Measurements from ENCODE around the gene PPFIA2. TPM values are rescaled to one million over a fixed set of nuclear protein-coding genes. Genes with fewer than 3 reads are reported as not detected.

PPFIA2 gene
- total RNA-seq, 1 donor from 2014 or later: 0.59 TPM

DNA sequence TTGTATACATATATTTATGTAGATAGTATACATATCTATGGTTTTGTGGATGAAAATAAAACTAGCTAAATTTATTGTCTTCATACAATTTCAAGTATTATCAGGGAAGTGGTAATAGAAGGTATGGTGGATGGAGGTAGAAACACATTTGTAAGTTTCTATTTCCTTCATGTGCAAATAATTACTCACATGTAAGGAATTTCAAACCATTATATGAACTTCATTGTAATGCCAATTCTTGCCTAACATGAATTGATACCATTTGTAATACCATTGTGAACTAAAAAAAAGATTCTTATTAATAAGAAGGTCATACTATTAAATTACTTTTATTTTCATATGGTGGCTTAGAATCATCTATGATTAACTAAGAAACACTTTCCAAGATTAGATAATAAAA lies 20.1 kb upstream of the PPFIA2 start:
- no peak overlapping the region for H3K4me2 ChIP-seq (ENCODE audit: low read length)
- no peaks in the 10 kb centered on the region for H3K27me3 ChIP-seq (ENCODE audit: insufficient read depth, low read length)
- no peak overlapping the region for H2AFZ ChIP-seq (ENCODE audit: low read depth, low read length)
- H3K79me2 ChIP-seq (ENCODE audit: insufficient read depth, low read length): no peaks in the 10 kb centered on the region
- Mint-ChIP-seq H3K4me1 (ENCODE audit: low read depth, unreplicated experiment) (no peaks in the 10 kb centered on the region), H3K27me3 (ENCODE audit: low read depth, unreplicated experiment) (no peaks in the 10 kb centered on the region), H3K36me3 (ENCODE audit: low read depth, unreplicated experiment) (no peaks in the 10 kb centered on the region), H3K27ac (ENCODE audit: unreplicated experiment) (no peak overlapping the region), H3K4me3 (ENCODE audit: unreplicated experiment) (no peak overlapping the region), H3K9me3 (ENCODE audit: unreplicated experiment) (no peaks in the 10 kb centered on the region)
- no peak for TF ChIP-seq EZH2 (IDR thresholded peaks at IDR 0.05; ENCODE audit: insufficient read depth, low read length)
- no peak for TF ChIP-seq CTCF (IDR thresholded peaks at IDR 0.05; ENCODE audit: insufficient read depth, low read depth, low read length)
- no peak for FAIRE-seq
- no peaks in the 10 kb centered on the region for H3K36me3 ChIP-seq (ENCODE audit: insufficient read depth, low read length)
- H3K27ac ChIP-seq (ENCODE audit: low read depth, low read length): no peak overlapping the region
- no peak overlapping the region for H3K9ac ChIP-seq (ENCODE audit: low read length)
- H3K4me3 ChIP-seq (ENCODE audit: insufficient read depth, low read depth, low read length): no peak overlapping the region
- DNase-seq (ENCODE audit: low read depth): no peak
- H3K9me3 ChIP-seq (ENCODE audit: insufficient read depth, low read depth, low read length): no peaks in the 10 kb centered on the region
- H4K20me1 ChIP-seq (ENCODE audit: insufficient read depth, low read length): no peaks in the 10 kb centered on the region
- H3K4me1 ChIP-seq (ENCODE audit: insufficient read depth, low read length): no peaks in the 10 kb centered on the region

DNA sequence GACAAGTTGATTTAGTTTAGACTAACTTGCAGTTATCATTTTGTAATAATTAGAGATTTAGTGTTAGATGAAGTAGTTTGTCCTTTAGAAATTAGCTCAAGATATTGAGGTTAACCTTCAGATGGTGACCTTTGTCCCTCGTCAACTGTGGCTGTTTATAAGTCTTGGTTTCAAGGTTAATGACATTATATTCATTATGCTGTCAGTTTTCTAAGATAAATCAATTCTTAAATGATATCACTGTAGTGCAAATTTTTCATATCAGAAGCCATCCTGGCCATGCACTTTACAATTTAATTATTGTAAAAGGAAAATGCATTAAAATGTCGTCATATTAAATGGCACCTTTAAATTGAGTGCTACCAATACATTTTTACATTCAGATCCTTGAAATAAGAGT lies 19.6 kb upstream of the PPFIA2 start:
- Histone ChIP-seq H3K4me3 (ENCODE audit: insufficient read depth, low read depth, low read length) (no peak overlapping the region), H3K27me3 (ENCODE audit: insufficient read depth, low read length) (no peaks in the 10 kb centered on the region), H4K20me1 (ENCODE audit: insufficient read depth, low read length) (no peaks in the 10 kb centered on the region), H3K36me3 (ENCODE audit: insufficient read depth, low read length) (no peaks in the 10 kb centered on the region), H3K4me1 (ENCODE audit: insufficient read depth, low read length) (no peaks in the 10 kb centered on the region), H3K4me2 (ENCODE audit: low read length) (no peak overlapping the region), H3K79me2 (ENCODE audit: insufficient read depth, low read length) (no peaks in the 10 kb centered on the region), H3K9me3 (ENCODE audit: insufficient read depth, low read depth, low read length) (no peaks in the 10 kb centered on the region), H2AFZ (ENCODE audit: low read depth, low read length) (no peak overlapping the region), H3K9ac (ENCODE audit: low read length) (no peak overlapping the region), H3K27ac (ENCODE audit: low read depth, low read length) (no peak overlapping the region)
- Mint-ChIP-seq H3K27me3 (ENCODE audit: low read depth, unreplicated experiment) (no peaks in the 10 kb centered on the region), H3K4me3 (ENCODE audit: unreplicated experiment) (no peak overlapping the region), H3K4me1 (ENCODE audit: low read depth, unreplicated experiment) (no peaks in the 10 kb centered on the region), H3K27ac (ENCODE audit: unreplicated experiment) (no peak overlapping the region), H3K36me3 (ENCODE audit: low read depth, unreplicated experiment) (no peaks in the 10 kb centered on the region), H3K9me3 (ENCODE audit: unreplicated experiment) (no peaks in the 10 kb centered on the region)
- no peak for DNase-seq (ENCODE audit: low read depth)
- FAIRE-seq: no peak
- TF ChIP-seq EZH2 (IDR thresholded peaks at IDR 0.05; ENCODE audit: insufficient read depth, low read length) (no peak), CTCF (IDR thresholded peaks at IDR 0.05; ENCODE audit: insufficient read depth, low read depth, low read length) (no peak)

GRCh38 chr12:81758421-81759189 lies 545 bp downstream of the PPFIA2 start:
- H3K36me3 Mint-ChIP-seq (ENCODE audit: low read depth, unreplicated experiment): no peaks in the 10 kb centered on the region
- H3K4me3 Mint-ChIP-seq (ENCODE audit: unreplicated experiment): peak overlapping the region; percentile 86
- H3K4me1 Mint-ChIP-seq (ENCODE audit: low read depth, unreplicated experiment): peaks cover 2% of the 10 kb centered on the region
- Histone ChIP-seq H3K36me3 (ENCODE audit: insufficient read depth, low read length) (no peaks in the 10 kb centered on the region), H3K9ac (ENCODE audit: low read length) (peak overlapping the region; percentile 79), H2AFZ (ENCODE audit: low read depth, low read length) (peak overlapping the region; percentile 98), H3K4me1 (ENCODE audit: insufficient read depth, low read length) (peaks cover 5% of the 10 kb centered on the region), H3K9me3 (ENCODE audit: insufficient read depth, low read depth, low read length) (no peaks in the 10 kb centered on the region), H3K79me2 (ENCODE audit: insufficient read depth, low read length) (no peaks in the 10 kb centered on the region), H3K27me3 (ENCODE audit: insufficient read depth, low read length) (peaks cover 3% of the 10 kb centered on the region), H4K20me1 (ENCODE audit: insufficient read depth, low read length) (no peaks in the 10 kb centered on the region), H3K4me2 (ENCODE audit: low read length) (peak overlapping the region; percentile 94), H3K27ac (ENCODE audit: low read depth, low read length) (peak overlapping the region; percentile 29), H3K4me3 (ENCODE audit: insufficient read depth, low read depth, low read length) (peak overlapping the region; percentile 77)
- peaks cover 7% of the 10 kb centered on the region for H3K9me3 Mint-ChIP-seq (ENCODE audit: unreplicated experiment)
- DNase-seq (ENCODE audit: low read depth) (peak; percentile 20), FAIRE-seq (no peak)
- peaks cover 27% of the 10 kb centered on the region for H3K27me3 Mint-ChIP-seq (ENCODE audit: low read depth, unreplicated experiment)
- H3K27ac Mint-ChIP-seq (ENCODE audit: unreplicated experiment): no peak overlapping the region
- TF ChIP-seq EZH2 (IDR thresholded peaks at IDR 0.05; ENCODE audit: insufficient read depth, low read length) (no peak), CTCF (IDR thresholded peaks at IDR 0.05; ENCODE audit: insufficient read depth, low read depth, low read length) (no peak)

Data from astrocyte (in vitro differentiated cells and primary cell).